Measurements from ENCODE around the gene SMYD3.

GRCh38 chr1:246200225-246200624, 306.9 kb downstream of the SMYD3 start:
- TF ChIP-seq SMARCA4 (IDR thresholded peaks at IDR 0.05) (no peak), ZFPM2 (CRISPR knock-in tag; IDR thresholded peaks at IDR 0.05) (no peak), CCNT2 (IDR thresholded peaks at IDR 0.05; ENCODE audit: borderline replicate concordance, extremely low read depth, insufficient read length, low read depth, low read length) (no peak), ELF4 (CRISPR knock-in tag; IDR thresholded peaks at IDR 0.05) (no peak), POLR2A (conservative IDR thresholded peaks at IDR 0.05) (no peak), SP1 (CRISPR knock-in tag; IDR thresholded peaks at IDR 0.05) (no peak), ZNF76 (CRISPR knock-in tag; IDR thresholded peaks at IDR 0.05; ENCODE audit: borderline replicate concordance) (no peak), CTBP1 (IDR thresholded peaks at IDR 0.05; ENCODE audit: borderline replicate concordance) (no peak), NFRKB (IDR thresholded peaks at IDR 0.05; ENCODE audit: low read depth) (no peak), SNAPC5 (CRISPR knock-in tag; IDR thresholded peaks at IDR 0.05) (no peak), BMI1 (IDR thresholded peaks at IDR 0.05; ENCODE audit: low read length) (no peak), MXD1 (CRISPR knock-in tag; IDR thresholded peaks at IDR 0.05; ENCODE audit: borderline replicate concordance, poor library complexity, severe bottlenecking) (no peak), NFXL1 (CRISPR knock-in tag; IDR thresholded peaks at IDR 0.05) (no peak)

All from K562 (cell line).